GM23338 (cell line): ENCODE data around the gene GATAD2B. TPM values are rescaled to one million over a fixed set of nuclear protein-coding genes. Genes with fewer than 3 reads are reported as not detected.
"Not testable (repeated sequence)": the region's sequence is repeated elsewhere in the genome, so short reads cannot be mapped to it uniquely, and the experiment has no call there.

Source experiments
- ATAC-seq: fragments of 200-7000 bp; cut with Tn5 transposase; 3 replicates; pipeline ENCODE4 v1.9.1; 2020
- DNase-seq: peaks from one replicate; pipeline ENCODE4 v3.0.0-alpha.2; 2015; ENCODE audit warnings: low spot score
- H2AFZ ChIP-seq: fragments of 200-600 bp; sonication (generic); 2 replicates; pipeline ENCODE4 v1.8.0; 2016; ENCODE audit warnings: antibody characterized with exemption, mild to moderate bottlenecking, moderate library complexity
- H3F3A ChIP-seq: fragments of 200-600 bp; sonication (generic); replicated peaks from 2 replicates; pipeline ENCODE4 v1.8.0; 2017; ENCODE audit warnings: antibody characterized with exemption, mixed run types, low read depth
- H3K27ac ChIP-seq: fragments of 200-600 bp; sonication (generic); 2 replicates; pipeline ENCODE4 v1.6.1; 2016; ENCODE audit warnings: low read depth
- H3K27me3 ChIP-seq: fragments of 200-600 bp; sonication (generic); 2 replicates; pipeline ENCODE4 v1.8.0; 2016; ENCODE audit warnings: mild to moderate bottlenecking, mixed run types, moderate library complexity; ENCODE audit not compliant: insufficient read depth
- H3K36me3 ChIP-seq: fragments of 200-600 bp; sonication (generic); 2 replicates; pipeline ENCODE4 v1.8.0; 2016; ENCODE audit warnings: mild to moderate bottlenecking; ENCODE audit not compliant: insufficient read depth
- H3K4me1 ChIP-seq: fragments of 200-600 bp; sonication (generic); 2 replicates; pipeline ENCODE4 v1.8.0; 2016; ENCODE audit warnings: mild to moderate bottlenecking, moderate library complexity; ENCODE audit not compliant: insufficient read depth
- H3K4me2 ChIP-seq: fragments of 200-600 bp; sonication (generic); 2 replicates; pipeline ENCODE4 v1.7.1; 2017; ENCODE audit warnings: mixed run types
- H3K4me3 ChIP-seq: fragments of 200-600 bp; sonication (generic); 2 replicates; pipeline ENCODE4 v1.6.1; 2016; ENCODE audit warnings: mixed run types
- H3K79me2 ChIP-seq: fragments of 200-600 bp; sonication (generic); replicated peaks from 2 replicates; pipeline ENCODE4 v1.8.0; 2017; ENCODE audit warnings: mild to moderate bottlenecking; ENCODE audit not compliant: insufficient read depth
- H3K9me2 ChIP-seq: fragments of 200-600 bp; sonication (generic); 2 replicates; pipeline ENCODE4 v1.8.0; 2017; ENCODE audit not compliant: insufficient read depth
- H4K20me1 ChIP-seq: fragments of 200-600 bp; sonication (generic); replicated peaks from 2 replicates; pipeline ENCODE4 v1.8.0; 2017; ENCODE audit warnings: mild to moderate bottlenecking; ENCODE audit not compliant: insufficient read depth
- H3K27ac Mint-ChIP-seq: 2 replicates; pipeline ENCODE4 v1.8.0; 2020; ENCODE audit warnings: inconsistent platforms, mild to moderate bottlenecking, moderate library complexity, mixed read lengths
- H3K27me3 Mint-ChIP-seq: 3 replicates; pipeline ENCODE4 v1.8.0; 2022; ENCODE audit warnings: low read depth, mild to moderate bottlenecking, moderate library complexity, mixed read lengths, inconsistent platforms; ENCODE audit not compliant: insufficient read depth, poor library complexity
- H3K36me3 Mint-ChIP-seq: 3 replicates; pipeline ENCODE4 v1.8.0; 2021; ENCODE audit warnings: low read depth, mild to moderate bottlenecking, inconsistent platforms, moderate library complexity, mixed read lengths
- H3K4me1 Mint-ChIP-seq: 3 replicates; pipeline ENCODE4 v1.8.0; 2020; ENCODE audit warnings: mild to moderate bottlenecking, inconsistent platforms, mixed read lengths
- H3K4me3 Mint-ChIP-seq: 3 replicates; pipeline ENCODE4 v1.8.0; 2021; ENCODE audit warnings: moderate library complexity, mild to moderate bottlenecking, inconsistent platforms, mixed read lengths
- H3K9me3 Mint-ChIP-seq: 3 replicates; pipeline ENCODE4 v1.8.0; 2020; ENCODE audit warnings: moderate library complexity, mild to moderate bottlenecking, inconsistent platforms, mixed read lengths
- CREB1 ChIP-seq: fragments of 250-450 bp; sonication (Bioruptor Pico); IDR thresholded peaks from 2 replicates; pipeline ENCODE4 v1.5.0; 2020; ENCODE audit warnings: low read depth, mild to moderate bottlenecking, moderate library complexity
- EZH2 ChIP-seq: fragments of 200-600 bp; sonication (generic); IDR thresholded peaks from one replicate; pipeline ENCODE4 v1.8.0; 2017; ENCODE audit warnings: antibody characterized with exemption, mild to moderate bottlenecking, low read depth; ENCODE audit not compliant: unreplicated experiment
- EZH2phosphoT487 ChIP-seq: fragments of 200-600 bp; sonication (generic); IDR thresholded peaks from one replicate; pipeline ENCODE4 v1.8.1; 2018; ENCODE audit warnings: antibody characterized with exemption; ENCODE audit not compliant: unreplicated experiment
- JUNB ChIP-seq: IDR thresholded peaks from one replicate; pipeline ENCODE4 v1.6.1; 2016; ENCODE audit warnings: antibody characterized with exemption; ENCODE audit not compliant: unreplicated experiment
- POLR2AphosphoS5 ChIP-seq: IDR thresholded peaks from 2 replicates; pipeline ENCODE4 v1.6.1; 2016; ENCODE audit warnings: antibody characterized with exemption, low read depth
- ZNF331 ChIP-seq: fragments of 250-450 bp; sonication (Bioruptor Pico); IDR thresholded peaks from 2 replicates; pipeline ENCODE4 v1.5.0; 2020; ENCODE audit warnings: low read depth, mild to moderate bottlenecking, moderate library complexity
- polyA plus RNA-seq: library from polyadenylated mRNA; unstranded; fragments of >200 nt; fragmentation: Nextera tagmentation; extraction: Ambion mirVana; gene quantifications from 2 replicates; pipeline ENCODE4 v1.2.1, GENCODE V29; 2016
- total RNA-seq: library from RNA; depleted of rRNA; stranded (reverse); fragments of >200 nt; shearing (Covaris generic); gene quantifications from 2 replicates; pipeline ENCODE4 v1.2.3, GENCODE V29; 2014
- TF ChIP-seq, protein P1 (sequence below): IDR thresholded peaks from one replicate; pipeline ENCODE4 v1.6.1; 2018; ENCODE audit warnings: antibody characterized with exemption; ENCODE audit not compliant: unreplicated experiment
- TF ChIP-seq, protein P2 (sequence below), 2 experiments: fragments of 200-600 bp in 1 of 2; sonication (generic) in 1 of 2; conservative IDR thresholded peaks; 2 replicates each; pipeline versions ENCODE4 v1.5.1 to v1.6.1; 2016 to 2017; ENCODE audit warnings: antibody characterized with exemption in 2 of 2, low read depth in 2 of 2, mild to moderate bottlenecking in 2 of 2, moderate library complexity in 1 of 2

Gene GATAD2B
- total and polyA plus RNA-seq, 2 experiments from 2014 or later = 5.2 to 17.8 TPM

DNA sequence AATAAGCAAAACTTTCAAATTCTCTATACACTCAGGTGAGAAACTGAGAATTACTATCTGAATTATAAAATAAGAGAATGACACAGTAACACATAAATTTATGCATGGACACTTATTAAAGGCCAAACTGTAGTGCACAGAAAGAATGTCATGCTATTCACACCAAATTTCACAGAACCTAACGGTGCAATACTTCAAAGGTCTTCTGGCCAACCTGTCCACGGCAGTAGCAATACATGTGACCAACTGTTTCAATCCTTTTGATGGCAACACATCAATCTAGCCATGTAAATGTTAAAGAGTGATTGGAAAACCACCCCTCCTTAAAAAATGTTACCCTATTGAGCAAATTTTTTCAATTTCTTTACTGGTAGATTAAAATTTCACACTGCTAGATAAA lies 10.4 kb downstream of the GATAD2B start (continued):
- TF ChIP-seq JUNB = no peak

DNA sequence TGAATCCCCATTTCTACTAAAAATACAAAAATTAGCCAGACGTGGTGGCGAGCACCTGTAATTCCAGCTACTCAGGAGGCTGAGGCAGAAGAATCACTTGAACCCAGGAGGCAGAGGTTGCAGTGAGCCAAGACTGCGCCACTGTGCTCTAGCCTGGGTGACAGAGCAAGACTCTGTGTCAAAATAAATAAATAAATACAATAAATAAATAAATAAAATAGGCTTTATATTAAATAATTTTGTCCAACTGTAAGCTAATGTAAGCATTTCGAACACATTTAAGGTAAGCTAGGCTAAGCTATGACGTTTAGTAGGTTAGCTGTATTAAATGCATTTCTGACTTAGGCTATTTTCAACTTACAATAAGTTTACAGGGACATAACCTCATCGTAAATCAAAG lies 12.2 kb downstream of the GATAD2B start:
- H3K36me3 ChIP-seq, ATAC-seq, H3K4me1 Mint-ChIP-seq, H3K9me2 ChIP-seq, H3K4me2 ChIP-seq, DNase-seq, H3K4me1 ChIP-seq, H3K27ac ChIP-seq, H3F3A ChIP-seq, H3K27me3 Mint-ChIP-seq, H3K27me3 ChIP-seq, H3K4me3 ChIP-seq, H3K27ac Mint-ChIP-seq, H2AFZ ChIP-seq, H3K9me3 Mint-ChIP-seq, H3K4me3 Mint-ChIP-seq: not testable (repeated sequence)
- peaks cover 26% of the 10 kb centered on the region for H3K36me3 Mint-ChIP-seq
- Histone ChIP-seq H4K20me1 (peaks cover 68% of the 10 kb centered on the region), H3K79me2 (peaks cover 100% of the 10 kb centered on the region)

DNA sequence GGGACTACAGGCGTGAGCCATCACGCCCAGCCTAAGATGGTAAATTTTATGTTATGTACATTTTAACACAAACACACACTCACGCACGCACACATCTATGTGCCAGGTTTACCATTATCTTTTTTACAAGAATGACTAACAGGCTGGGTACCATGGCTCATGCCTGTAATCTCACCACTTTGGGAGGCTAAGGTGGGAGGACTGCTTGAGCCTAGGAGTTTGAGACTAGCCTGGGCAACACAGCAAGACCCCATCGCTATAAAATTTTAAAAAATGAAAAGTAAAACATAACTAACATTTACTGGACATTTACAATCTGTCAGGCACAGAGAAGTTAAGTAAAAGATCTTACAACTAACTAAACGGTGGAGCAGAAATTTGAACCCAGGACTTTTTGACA lies 14.7 kb downstream of the GATAD2B start:
- Histone ChIP-seq H3K27ac (no peak overlapping the region), H3K79me2 (peaks cover 100% of the 10 kb centered on the region), H3F3A (no peaks in the 10 kb centered on the region), H3K4me2 (no peak overlapping the region), H3K27me3 (no peaks in the 10 kb centered on the region), H2AFZ (no peak overlapping the region), H3K4me1 (no peaks in the 10 kb centered on the region), H3K36me3 (no peaks in the 10 kb centered on the region), H4K20me1 (peaks cover 62% of the 10 kb centered on the region), H3K9me2 (no peaks in the 10 kb centered on the region), H3K4me3 (no peak overlapping the region)
- Mint-ChIP-seq H3K27ac (no peak overlapping the region), H3K36me3 (peaks cover 30% of the 10 kb centered on the region), H3K9me3 (no peaks in the 10 kb centered on the region), H3K4me1 (no peaks in the 10 kb centered on the region), H3K27me3 (peaks cover 1% of the 10 kb centered on the region), H3K4me3 (no peak overlapping the region)
- DNase-seq (no peak), ATAC-seq (no peak)
- TF ChIP-seq POLR2AphosphoS5 (no peak), JUNB (no peak), EZH2 (no peak), CREB1 (CRISPR knock-in tag) (no peak), EZH2phosphoT487 (no peak), ZNF331 (CRISPR knock-in tag) (no peak)
- TF ChIP-seq, protein P1, sequence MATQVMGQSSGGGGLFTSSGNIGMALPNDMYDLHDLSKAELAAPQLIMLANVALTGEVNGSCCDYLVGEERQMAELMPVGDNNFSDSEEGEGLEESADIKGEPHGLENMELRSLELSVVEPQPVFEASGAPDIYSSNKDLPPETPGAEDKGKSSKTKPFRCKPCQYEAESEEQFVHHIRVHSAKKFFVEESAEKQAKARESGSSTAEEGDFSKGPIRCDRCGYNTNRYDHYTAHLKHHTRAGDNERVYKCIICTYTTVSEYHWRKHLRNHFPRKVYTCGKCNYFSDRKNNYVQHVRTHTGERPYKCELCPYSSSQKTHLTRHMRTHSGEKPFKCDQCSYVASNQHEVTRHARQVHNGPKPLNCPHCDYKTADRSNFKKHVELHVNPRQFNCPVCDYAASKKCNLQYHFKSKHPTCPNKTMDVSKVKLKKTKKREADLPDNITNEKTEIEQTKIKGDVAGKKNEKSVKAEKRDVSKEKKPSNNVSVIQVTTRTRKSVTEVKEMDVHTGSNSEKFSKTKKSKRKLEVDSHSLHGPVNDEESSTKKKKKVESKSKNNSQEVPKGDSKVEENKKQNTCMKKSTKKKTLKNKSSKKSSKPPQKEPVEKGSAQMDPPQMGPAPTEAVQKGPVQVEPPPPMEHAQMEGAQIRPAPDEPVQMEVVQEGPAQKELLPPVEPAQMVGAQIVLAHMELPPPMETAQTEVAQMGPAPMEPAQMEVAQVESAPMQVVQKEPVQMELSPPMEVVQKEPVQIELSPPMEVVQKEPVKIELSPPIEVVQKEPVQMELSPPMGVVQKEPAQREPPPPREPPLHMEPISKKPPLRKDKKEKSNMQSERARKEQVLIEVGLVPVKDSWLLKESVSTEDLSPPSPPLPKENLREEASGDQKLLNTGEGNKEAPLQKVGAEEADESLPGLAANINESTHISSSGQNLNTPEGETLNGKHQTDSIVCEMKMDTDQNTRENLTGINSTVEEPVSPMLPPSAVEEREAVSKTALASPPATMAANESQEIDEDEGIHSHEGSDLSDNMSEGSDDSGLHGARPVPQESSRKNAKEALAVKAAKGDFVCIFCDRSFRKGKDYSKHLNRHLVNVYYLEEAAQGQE = no peak
- TF ChIP-seq, protein P2, sequence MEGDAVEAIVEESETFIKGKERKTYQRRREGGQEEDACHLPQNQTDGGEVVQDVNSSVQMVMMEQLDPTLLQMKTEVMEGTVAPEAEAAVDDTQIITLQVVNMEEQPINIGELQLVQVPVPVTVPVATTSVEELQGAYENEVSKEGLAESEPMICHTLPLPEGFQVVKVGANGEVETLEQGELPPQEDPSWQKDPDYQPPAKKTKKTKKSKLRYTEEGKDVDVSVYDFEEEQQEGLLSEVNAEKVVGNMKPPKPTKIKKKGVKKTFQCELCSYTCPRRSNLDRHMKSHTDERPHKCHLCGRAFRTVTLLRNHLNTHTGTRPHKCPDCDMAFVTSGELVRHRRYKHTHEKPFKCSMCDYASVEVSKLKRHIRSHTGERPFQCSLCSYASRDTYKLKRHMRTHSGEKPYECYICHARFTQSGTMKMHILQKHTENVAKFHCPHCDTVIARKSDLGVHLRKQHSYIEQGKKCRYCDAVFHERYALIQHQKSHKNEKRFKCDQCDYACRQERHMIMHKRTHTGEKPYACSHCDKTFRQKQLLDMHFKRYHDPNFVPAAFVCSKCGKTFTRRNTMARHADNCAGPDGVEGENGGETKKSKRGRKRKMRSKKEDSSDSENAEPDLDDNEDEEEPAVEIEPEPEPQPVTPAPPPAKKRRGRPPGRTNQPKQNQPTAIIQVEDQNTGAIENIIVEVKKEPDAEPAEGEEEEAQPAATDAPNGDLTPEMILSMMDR (conservative IDR thresholded peaks at IDR 0.05; ENCODE audit: low read depth in 2 of 2) = no peak
